Lower leg skin (tissue), 4 donors: ENCODE results near the gene MTMR3. TPM values are rescaled to one million over a fixed set of nuclear protein-coding genes. Genes with fewer than 3 reads are reported as not detected.
"Not testable (repeated sequence)": the region's sequence is repeated elsewhere in the genome, so short reads cannot be mapped to it uniquely, and the experiment has no call there.

Source experiments
- DNase-seq, 2 donors: peaks; one replicate each; pipeline ENCODE4 v3.0.0-alpha.2; 2019; ENCODE audit warnings: low spot score in 2 of 2
- H3K4me3 ChIP-seq: fragments of 200-600 bp; sonication (generic); 2 replicates; pipeline ENCODE4 v1.5.1; 2017; ENCODE audit warnings: mild to moderate bottlenecking, low read depth; ENCODE audit not compliant: poor library complexity, severe bottlenecking
- CTCF ChIP-seq, 3 donors: fragments of 450-650 bp; IDR thresholded peaks; one replicate each; pipeline ENCODE4 v1.5.1; 2016; ENCODE audit warnings: antibody characterized with exemption in 3 of 3, mild to moderate bottlenecking in 3 of 3, moderate library complexity in 2 of 3
- POLR2A ChIP-seq, 2 donors: fragments of 450-650 bp; IDR thresholded peaks; one replicate each; pipeline ENCODE4 v1.6.1; 2016 to 2017; ENCODE audit warnings: antibody characterized with exemption in 2 of 2, mild to moderate bottlenecking in 1 of 2, moderate library complexity in 1 of 2
- WGBS, 2 donors: methylation state at CpG; one replicate each; pipeline ENCODE4 v1.1.5; 2018; 5-methylcytosine and 5-hydroxymethylcytosine counted together
- intact Hi-C: fragments of 100-400 bp; cut with DNase I; formaldehyde crosslinking; loops from one replicate; pipeline ENCODE4 v1.15.0; 2023; ENCODE audit warnings: low total_unique reads
- total RNA-seq, 4 donors: library from RNA; depleted of rRNA; stranded (reverse); fragments of >200 nt; gene quantifications; one replicate each; pipeline ENCODE4 v1.1.0, GENCODE V29; 2016

Gene MTMR3
- total RNA-seq, 4 donors from 2014 or later, result 51.4 to 70.5 (median 62.6) TPM

GRCh38 chr22:29973269-29973668 is 90.3 kb downstream of the MTMR3 start:
- DNase-seq, result no peak
- intact Hi-C loops, result no loop called here
- 88 to 96% methylated on average over 4 of the region's 4 CpGs for WGBS, 2 donors
- no peak overlapping the region for H3K4me3 ChIP-seq
- TF ChIP-seq POLR2A (IDR thresholded peaks at IDR 0.05) (no peak), CTCF (IDR thresholded peaks at IDR 0.05) (no peak)

GRCh38 chr22:29973680-29974079 is 90.7 kb downstream of the MTMR3 start:
- DNase-seq, intact Hi-C loops, H3K4me3 ChIP-seq: not testable (repeated sequence)
- 69 to 95% methylated on average over 9 of the region's 9 CpGs for WGBS, 2 donors

GRCh38 chr22:29975494-29975893 is 92.5 kb downstream of the MTMR3 start:
- H3K4me3 ChIP-seq, result no peak overlapping the region
- WGBS, 2 donors, result 96 to 97% methylated on average over 7 of the region's 7 CpGs
- intact Hi-C loops, result no loop called here
- TF ChIP-seq POLR2A (IDR thresholded peaks at IDR 0.05) (no peak), CTCF (IDR thresholded peaks at IDR 0.05) (no peak)
- DNase-seq, result no peak

GRCh38 chr22:29977107-29977506 is 94.1 kb downstream of the MTMR3 start:
- intact Hi-C loops, result no loop called here
- no peak for DNase-seq
- TF ChIP-seq POLR2A (IDR thresholded peaks at IDR 0.05), result no peak
- no peak for TF ChIP-seq CTCF (IDR thresholded peaks at IDR 0.05)
- H3K4me3 ChIP-seq, result no peak overlapping the region
- WGBS, 2 donors, result 93 to 96% methylated on average over 3 of the region's 3 CpGs

- H3K4me3 ChIP-seq, result no peak overlapping the region
- no peak for TF ChIP-seq CTCF (IDR thresholded peaks at IDR 0.05)
- TF ChIP-seq POLR2A (IDR thresholded peaks at IDR 0.05), result no peak
- 31 to 44% methylated on average over 3 of the region's 3 CpGs for WGBS, 2 donors
- intact Hi-C loops, result no loop called here
- no peak for DNase-seq
These were observed 96.9 kb downstream of the MTMR3 start for GRCh38 chr22:29979777-29980321.

GRCh38 chr22:29983296-29983917 is 100.4 kb downstream of the MTMR3 start:
- no peak for DNase-seq
- H3K4me3 ChIP-seq, result no peak overlapping the region
- intact Hi-C loops, result no loop called here
- 95 to 96% methylated on average over 10 of the region's 10 CpGs for WGBS, 2 donors
- TF ChIP-seq CTCF (IDR thresholded peaks at IDR 0.05) (no peak), POLR2A (IDR thresholded peaks at IDR 0.05) (no peak)
